ENCODE results near the gene CST7.

Gene CST7

GRCh38 chr20:25006431-25007167 lies 57.5 kb downstream of the CST7 start:
- no peak for DNase-seq

DNA sequence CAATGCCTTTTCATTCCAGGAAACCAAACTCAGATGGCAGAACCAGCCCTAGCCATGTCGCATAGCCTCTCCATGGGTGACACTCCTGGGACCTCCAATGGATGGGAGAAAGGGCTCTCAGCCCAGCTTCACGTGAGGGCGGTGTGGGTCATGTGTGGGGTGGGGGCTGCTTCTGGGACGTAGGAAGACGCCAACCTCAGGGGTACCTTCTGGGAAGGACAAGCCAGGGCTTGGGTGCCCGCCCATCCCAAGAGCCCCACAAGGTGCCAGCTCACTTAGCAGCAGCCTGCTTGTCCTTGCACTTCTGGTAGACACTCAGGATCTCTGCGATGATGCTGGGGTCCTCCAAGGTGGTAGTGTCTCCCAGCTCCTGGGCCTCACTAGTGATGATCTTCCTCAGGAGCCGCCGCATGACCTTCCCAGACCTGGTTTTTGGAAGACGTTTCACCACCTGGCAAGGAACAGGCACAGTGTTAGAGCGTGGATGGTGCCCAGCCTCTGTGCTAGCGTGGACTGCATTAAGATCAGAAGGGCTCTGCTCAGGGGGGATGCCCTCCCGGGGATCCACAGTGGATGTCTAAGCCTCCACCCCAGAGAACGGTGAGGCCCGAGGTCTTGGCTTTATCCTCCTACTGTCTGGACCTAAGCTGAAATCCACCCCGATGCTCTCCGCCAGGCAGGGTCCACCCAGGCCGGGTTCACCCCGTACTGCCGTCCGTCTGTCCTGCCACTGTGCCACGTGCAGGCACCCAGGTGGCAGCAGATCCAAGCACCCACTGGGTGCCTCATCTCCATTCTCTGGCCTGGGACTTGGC lies 58.6 kb downstream of the CST7 start:
- DNase-seq, result no peak

GRCh38 chr20:25008388-25009217 lies 59.5 kb downstream of the CST7 start:
- DNase-seq, result no peak
